Activated T-cell treated with anti-CD3 and anti-CD28 coated beads, Interleukin-2, amount 50 U/mL, for 72 hours (primary cell): ENCODE data around the gene SGMS1. TPM values are rescaled to one million over a fixed set of nuclear protein-coding genes. Genes with fewer than 3 reads are reported as not detected.
"Not testable (repeated sequence)": the region's sequence is repeated elsewhere in the genome, so short reads cannot be mapped to it uniquely, and the experiment has no call there.

Experiments
- ATAC-seq, 2 donors: fragments of 150-1000 bp; cut with Tn5 transposase; replicated peaks in 1 of 2; 2 replicates each; pipeline ENCODE4 v1.10.0; 2021; ENCODE audit warnings: moderate library complexity in 2 of 2, mild to moderate bottlenecking in 1 of 2
- DNase-seq, 2 donors: peaks; one replicate each; pipeline ENCODE4 v3.0.0; 2021 to 2022; ENCODE audit warnings: mixed read lengths in 1 of 2
- H3K27ac Mint-ChIP-seq: one replicate; pipeline ENCODE4 v1.8.0; 2022; ENCODE audit warnings: mild to moderate bottlenecking, moderate library complexity, mixed read lengths
- H3K27me3 Mint-ChIP-seq: one replicate; pipeline ENCODE4 v1.8.0; 2022; ENCODE audit warnings: low read depth, mixed read lengths
- H3K36me3 Mint-ChIP-seq, 2 donors: one replicate each; pipeline ENCODE4 v1.8.0; 2022; ENCODE audit warnings: mixed read lengths in 2 of 2, mild to moderate bottlenecking in 1 of 2; ENCODE audit not compliant: insufficient read depth in 2 of 2
- H3K4me1 Mint-ChIP-seq: one replicate; pipeline ENCODE4 v1.8.0; 2022; ENCODE audit warnings: low read depth, mixed read lengths
- H3K4me3 Mint-ChIP-seq, 2 donors: one replicate each; pipeline ENCODE4 v1.8.0; 2022; ENCODE audit warnings: mild to moderate bottlenecking in 2 of 2, mixed read lengths in 2 of 2, moderate library complexity in 2 of 2
- H3K9me3 Mint-ChIP-seq, 2 donors: one replicate each; pipeline ENCODE4 v1.8.0; 2022; ENCODE audit warnings: mixed read lengths in 2 of 2
- total RNA-seq, 2 donors: library from RNA; stranded (reverse); gene quantifications; one replicate each; pipeline ENCODE4 v1.2.3, GENCODE V29; 2022

Gene SGMS1
- total RNA-seq, 2 donors from 2014 or later, result 8.9 to 9.7 TPM

DNA sequence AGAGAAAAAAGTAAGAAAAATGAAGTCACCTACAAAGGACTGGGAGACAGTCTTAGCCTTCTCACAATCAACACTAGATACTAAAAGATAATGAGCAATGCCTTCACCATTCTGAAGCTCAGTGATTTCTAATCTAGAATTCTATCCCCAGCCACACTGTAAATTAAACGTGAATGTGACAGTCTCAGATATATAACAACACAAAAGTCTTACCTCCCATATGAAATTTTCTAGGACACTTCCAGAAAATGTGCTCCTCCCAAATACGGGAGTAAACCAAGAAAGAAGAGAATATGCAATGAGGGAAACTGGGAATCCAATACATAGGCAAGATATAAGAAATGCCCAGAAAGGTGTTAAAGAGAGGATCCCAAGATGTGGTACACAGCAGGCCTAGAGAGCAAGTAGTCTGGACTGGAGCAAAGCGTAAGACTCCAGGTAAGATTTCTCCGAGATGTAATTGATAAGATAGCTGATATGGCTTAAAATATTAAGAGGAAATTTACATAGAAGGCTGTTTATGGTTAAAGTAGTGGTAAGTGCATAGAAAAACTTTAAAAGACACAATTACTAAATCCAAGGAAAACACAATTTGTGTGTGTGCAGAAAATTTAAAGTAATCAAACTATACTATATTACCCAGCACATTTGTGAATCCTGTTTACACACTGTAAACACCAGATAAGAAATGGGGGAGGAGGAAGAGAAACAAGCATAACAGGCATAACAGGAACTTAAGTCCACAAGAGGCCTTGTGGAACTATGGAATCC is 44.1 kb downstream of the SGMS1 start:
- DNase-seq (no peak), ATAC-seq (no peak)
- Mint-ChIP-seq H3K27me3 (no peaks in the 10 kb centered on the region), H3K9me3 (no peaks in the 10 kb centered on the region), H3K27ac (no peak overlapping the region), H3K4me1 (peaks cover 45% of the 10 kb centered on the region), H3K4me3 (no peak overlapping the region), H3K36me3 (peaks cover 0 to 3% of the 10 kb centered on the region in 2 donors)

DNA sequence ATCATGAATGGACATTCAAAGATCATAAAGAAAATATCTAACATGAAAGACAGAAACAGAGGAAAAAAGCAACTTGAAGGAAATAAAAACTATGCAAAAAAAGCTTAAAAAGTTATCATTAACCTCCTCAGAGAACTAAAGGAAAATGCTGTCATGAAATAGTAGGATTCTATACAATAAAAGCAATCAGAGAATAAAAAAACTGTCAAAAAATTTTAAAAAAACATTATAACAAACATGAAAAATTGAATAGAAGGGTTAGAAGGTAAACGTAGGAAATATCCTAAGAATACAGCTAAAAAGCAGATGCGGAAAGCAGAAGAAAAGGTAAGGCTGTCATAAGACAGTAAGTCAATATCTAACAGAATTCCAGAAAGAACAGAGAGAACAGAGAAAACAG is 44.8 kb downstream of the SGMS1 start:
- no peaks in the 10 kb centered on the region for H3K36me3 Mint-ChIP-seq
- DNase-seq, result no peak
- H3K4me3 Mint-ChIP-seq, result no peak overlapping the region
- H3K27ac Mint-ChIP-seq, result no peak overlapping the region
- H3K4me1 Mint-ChIP-seq, result peaks cover 52% of the 10 kb centered on the region
- H3K27me3 Mint-ChIP-seq, result no peaks in the 10 kb centered on the region
- no peak for ATAC-seq
- peaks cover 0 to under 1% of the 10 kb centered on the region in 2 donors for H3K9me3 Mint-ChIP-seq

DNA sequence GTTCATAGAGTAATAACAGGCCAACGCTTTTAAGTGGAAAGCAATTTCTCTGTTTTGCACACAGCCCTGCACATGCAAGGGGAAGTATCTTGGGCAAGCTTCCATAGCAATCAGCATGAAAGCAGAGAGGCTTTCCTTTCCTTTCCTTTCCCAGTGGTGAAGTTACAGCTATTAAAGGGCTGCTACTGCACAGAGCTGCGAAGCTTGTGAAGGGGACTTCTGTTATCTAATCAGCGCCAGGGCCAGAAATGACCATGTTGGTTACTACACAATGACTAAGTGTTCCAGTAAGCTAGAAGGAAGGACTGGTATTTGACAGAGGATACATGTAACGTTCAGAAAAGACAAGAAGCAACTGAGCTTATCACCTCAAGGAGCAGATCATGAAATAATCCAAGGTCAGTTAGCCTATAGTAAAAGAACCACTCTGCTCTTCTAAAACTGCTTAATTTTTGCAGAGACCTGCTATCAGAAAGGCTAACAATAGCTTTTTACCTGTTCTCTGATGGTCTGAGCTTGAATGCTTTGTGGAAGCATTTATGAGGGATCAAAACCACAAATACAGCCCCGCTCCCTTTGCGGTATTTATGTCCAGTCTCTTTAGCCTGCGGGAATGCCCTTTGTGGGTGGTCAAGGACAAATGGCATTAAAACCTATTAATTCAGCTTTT is 45.9 kb downstream of the SGMS1 start:
- H3K9me3 Mint-ChIP-seq, result peaks cover 0 to 4% of the 10 kb centered on the region in 2 donors
- DNase-seq (peak in 1 of 2 donors; percentile 8), ATAC-seq (peak; percentile 58 to 81)
- peak overlapping the region in 1 of 2 donors; percentile 2 for H3K4me3 Mint-ChIP-seq
- H3K36me3 Mint-ChIP-seq, result no peaks in the 10 kb centered on the region
- H3K4me1 Mint-ChIP-seq, result peaks cover 56% of the 10 kb centered on the region
- H3K27ac Mint-ChIP-seq, result no peak overlapping the region
- no peaks in the 10 kb centered on the region for H3K27me3 Mint-ChIP-seq

DNA sequence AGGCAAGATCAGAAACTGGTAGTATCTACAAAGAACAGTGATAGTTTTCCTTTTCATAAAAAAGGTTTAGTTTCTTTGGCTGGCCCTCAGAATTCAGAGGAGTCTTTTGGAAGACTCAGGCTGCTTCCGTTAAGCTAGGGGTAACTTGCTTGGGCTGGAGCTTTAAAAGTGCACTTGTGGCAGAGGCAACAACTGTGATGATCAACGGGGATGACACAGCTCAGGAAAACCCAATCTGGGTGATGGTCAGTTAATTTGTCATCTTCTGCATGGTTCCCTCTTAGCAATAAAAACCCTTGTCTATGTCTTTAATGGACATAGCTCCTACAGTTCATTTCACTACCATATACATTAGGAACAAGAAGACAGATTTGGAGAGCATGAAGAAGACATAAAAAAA is 46.7 kb downstream of the SGMS1 start:
- Mint-ChIP-seq H3K9me3 (peaks cover 0 to 4% of the 10 kb centered on the region in 2 donors), H3K4me1 (peaks cover 56% of the 10 kb centered on the region)

DNA sequence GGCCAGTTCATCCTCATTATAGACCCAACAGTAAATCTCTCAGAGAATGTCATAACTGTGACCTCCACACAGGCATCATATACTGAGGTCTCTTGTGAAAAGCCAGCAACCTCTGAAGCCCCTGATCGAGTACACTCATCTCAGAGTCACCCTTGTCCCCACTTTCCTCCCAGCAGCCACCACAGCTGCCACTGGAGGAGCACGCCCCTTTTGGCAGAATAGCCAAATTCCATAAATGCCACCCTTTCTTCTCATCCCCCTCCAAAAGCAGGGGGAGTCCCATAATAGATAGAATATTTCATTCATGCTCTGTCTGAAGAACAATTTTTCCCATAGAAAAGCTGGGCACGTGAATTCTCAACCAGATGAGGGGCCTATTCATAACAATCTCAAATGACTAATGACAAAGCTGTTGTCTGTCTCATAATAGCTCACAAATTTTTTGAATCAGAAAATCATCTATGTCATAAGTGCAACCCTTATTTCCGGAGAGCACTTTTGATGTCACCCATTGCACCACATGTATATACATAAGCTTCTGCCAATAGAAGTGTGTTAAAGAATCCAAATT is 47.4 kb downstream of the SGMS1 start:
- Mint-ChIP-seq H3K4me3 (peak overlapping the region in 1 of 2 donors; percentile 36), H3K9me3 (peaks cover 0 to 4% of the 10 kb centered on the region in 2 donors), H3K4me1 (peaks cover 50% of the 10 kb centered on the region), H3K36me3 (no peaks in the 10 kb centered on the region), H3K27ac (peak overlapping the region; percentile 12), H3K27me3 (no peaks in the 10 kb centered on the region)
- DNase-seq (no peak), ATAC-seq (peak; percentile 49 to 76)

More for the DNA sequence above, 46.7 kb downstream of the SGMS1 start:
- Mint-ChIP-seq H3K27ac (no peak overlapping the region), H3K36me3 (no peaks in the 10 kb centered on the region), H3K27me3 (no peaks in the 10 kb centered on the region), H3K4me3 (peak overlapping the region in 1 of 2 donors; percentile 36)
- no peak for ATAC-seq
- DNase-seq, result no peak

DNA sequence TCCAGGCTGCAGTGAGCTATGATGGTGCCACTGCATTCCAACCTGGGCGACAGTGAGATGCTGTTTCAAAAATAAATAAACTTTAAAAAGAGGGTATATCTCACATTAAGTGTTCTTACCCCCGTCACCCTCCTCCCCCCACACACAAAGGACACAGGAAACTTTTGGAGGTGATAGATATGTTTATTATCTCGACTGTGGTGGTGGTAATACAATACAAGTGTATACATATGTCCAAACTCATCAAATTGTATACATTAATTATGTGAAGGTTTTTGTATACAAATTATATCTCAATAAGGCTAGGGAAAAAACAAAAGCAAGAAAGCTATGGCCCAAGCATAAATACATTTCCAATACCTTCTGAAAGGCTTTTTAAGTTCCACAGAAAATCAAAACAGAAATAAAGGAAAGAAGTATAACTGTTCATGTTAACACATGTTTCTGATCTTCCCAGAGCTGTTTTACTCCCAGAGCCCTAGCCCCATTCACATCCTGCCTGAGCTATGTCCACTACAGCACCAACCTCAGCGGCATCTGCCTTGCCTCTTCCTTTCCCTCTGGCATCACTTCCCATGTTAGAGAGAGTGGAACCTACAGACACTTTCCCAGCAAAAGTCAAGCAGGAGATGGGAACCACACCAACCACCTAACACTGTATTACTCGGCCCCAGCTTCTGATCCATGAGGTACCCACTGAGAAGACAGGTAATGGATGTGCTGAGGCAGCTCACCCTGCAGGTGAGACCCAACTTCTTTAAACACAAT is 48.1 kb downstream of the SGMS1 start:
- DNase-seq (no peak), ATAC-seq (no peak)
- H3K4me3 Mint-ChIP-seq, result peak overlapping the region in 1 of 2 donors; percentile 36
- H3K36me3 Mint-ChIP-seq, result no peaks in the 10 kb centered on the region
- H3K27ac Mint-ChIP-seq, result peak overlapping the region; percentile 12
- H3K27me3 Mint-ChIP-seq, result no peaks in the 10 kb centered on the region
- peaks cover 44% of the 10 kb centered on the region for H3K4me1 Mint-ChIP-seq
- peaks cover 0 to 4% of the 10 kb centered on the region in 2 donors for H3K9me3 Mint-ChIP-seq

DNA sequence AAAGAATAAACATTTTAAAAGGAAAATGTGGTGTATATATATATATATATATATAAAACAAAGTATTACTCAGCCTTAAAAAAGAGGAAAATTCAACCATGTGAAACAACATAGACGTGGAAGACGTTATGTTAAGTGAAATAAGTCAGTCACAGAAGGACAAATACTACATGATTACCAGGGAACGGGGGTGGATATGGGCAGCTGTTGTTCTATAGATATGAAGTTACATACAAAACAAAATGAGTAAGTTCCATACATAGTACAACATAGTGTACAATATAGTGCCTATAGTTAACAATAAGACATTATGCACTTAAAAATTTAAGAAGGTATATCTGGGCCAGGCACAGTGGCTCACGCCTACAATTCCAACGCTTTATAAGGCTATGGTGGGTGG is 48.8 kb downstream of the SGMS1 start:
- H3K27me3 Mint-ChIP-seq, result no peaks in the 10 kb centered on the region
- ATAC-seq (no peak), DNase-seq (no peak)
- H3K36me3 Mint-ChIP-seq, result no peaks in the 10 kb centered on the region
- no peak overlapping the region for H3K27ac Mint-ChIP-seq
- peaks cover 0 to 4% of the 10 kb centered on the region in 2 donors for H3K9me3 Mint-ChIP-seq
- H3K4me3 Mint-ChIP-seq, result no peak overlapping the region
- peaks cover 39% of the 10 kb centered on the region for H3K4me1 Mint-ChIP-seq

DNA sequence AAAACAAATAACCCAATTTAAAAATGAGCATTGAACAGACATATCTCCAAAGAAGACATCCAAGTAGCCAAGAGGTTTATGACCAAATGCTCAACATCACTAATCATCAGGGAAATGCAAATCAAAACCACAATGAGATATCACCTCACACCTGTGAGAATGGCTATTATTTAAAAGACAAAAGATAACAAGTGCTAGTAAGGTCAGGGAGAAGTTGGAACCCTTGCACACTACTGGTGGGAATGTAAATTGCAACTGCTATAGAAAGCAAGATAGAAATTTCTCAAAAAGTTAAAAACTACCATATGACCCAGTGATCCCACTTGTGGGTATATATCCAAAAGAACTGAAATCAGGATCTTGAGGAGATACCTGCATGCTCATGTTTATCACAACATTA is 49.5 kb downstream of the SGMS1 start:
- Mint-ChIP-seq H3K27ac (no peak overlapping the region), H3K4me1 (peaks cover 39% of the 10 kb centered on the region), H3K4me3 (no peak overlapping the region), H3K9me3 (peaks cover 0 to 4% of the 10 kb centered on the region in 2 donors), H3K27me3 (no peaks in the 10 kb centered on the region), H3K36me3 (no peaks in the 10 kb centered on the region)
- DNase-seq (no peak), ATAC-seq (no peak)

DNA sequence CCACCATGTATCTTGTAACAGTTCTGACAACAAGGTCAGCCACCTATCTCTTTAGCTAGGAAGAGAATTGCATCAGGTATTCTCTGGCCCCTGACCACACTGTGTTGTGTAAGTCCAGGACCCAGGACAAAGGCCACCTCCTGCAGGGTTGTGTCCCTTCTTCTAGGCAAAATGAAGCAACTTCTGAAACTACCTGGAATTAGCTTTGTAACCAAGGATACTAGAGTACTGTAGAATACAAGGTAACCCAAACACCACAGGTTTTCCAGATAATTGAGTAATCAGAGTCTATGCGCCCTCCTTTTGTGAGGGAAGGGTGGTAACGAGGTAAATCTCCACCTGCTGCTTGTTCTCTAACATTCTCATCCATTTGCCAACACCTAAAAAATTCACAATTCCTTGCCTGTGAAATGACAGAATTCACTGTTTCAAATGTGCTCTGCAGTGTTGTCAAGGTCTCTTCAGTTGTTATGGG is 51.7 kb downstream of the SGMS1 start:
- Mint-ChIP-seq H3K4me1 (peaks cover 24% of the 10 kb centered on the region), H3K9me3 (peaks cover 0 to 4% of the 10 kb centered on the region in 2 donors), H3K27ac (no peak overlapping the region), H3K36me3 (peaks cover 0 to 3% of the 10 kb centered on the region in 2 donors), H3K4me3 (no peak overlapping the region), H3K27me3 (no peaks in the 10 kb centered on the region)
- no peak for DNase-seq
- ATAC-seq, result no peak

DNA sequence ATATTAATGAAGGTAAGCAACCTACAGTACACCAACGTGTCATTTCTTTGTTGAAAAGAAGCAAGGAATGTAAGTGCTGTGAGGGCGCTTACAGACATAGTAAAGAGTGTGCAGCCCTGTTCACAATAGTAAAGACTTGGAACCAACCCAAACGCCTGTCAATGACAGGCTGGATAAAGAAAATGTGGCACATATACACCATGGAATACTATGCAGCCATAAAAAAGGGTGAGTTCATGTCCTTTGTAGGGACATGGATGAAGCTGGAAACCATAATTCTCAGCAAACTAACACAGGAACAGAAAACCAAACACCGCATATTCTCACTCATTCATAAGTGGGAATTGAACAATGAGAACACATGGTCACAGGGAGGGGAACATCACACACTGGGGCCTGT is 55.0 kb downstream of the SGMS1 start:
- not testable (repeated sequence) for H3K4me3 Mint-ChIP-seq, H3K4me1 Mint-ChIP-seq, H3K27ac Mint-ChIP-seq, H3K9me3 Mint-ChIP-seq, H3K27me3 Mint-ChIP-seq, H3K36me3 Mint-ChIP-seq, DNase-seq, ATAC-seq

DNA sequence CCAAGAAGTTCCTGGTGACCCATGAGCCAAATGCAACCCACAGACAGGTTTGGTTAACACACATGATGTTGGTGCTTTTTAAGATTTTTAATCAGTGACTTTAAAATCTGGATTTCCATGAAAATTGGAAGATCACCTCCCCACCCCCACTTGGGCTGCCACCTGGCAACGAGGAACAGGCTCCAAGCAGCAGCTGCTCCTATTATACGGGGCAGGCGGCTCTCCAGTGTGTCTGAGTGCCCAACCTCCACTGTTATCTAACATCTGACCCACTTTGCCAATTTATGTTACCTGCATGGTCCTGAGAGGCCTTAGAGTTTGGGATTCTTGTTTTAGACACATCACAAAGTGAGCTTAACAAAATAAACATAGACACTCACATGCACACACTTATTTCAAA is 56.4 kb downstream of the SGMS1 start:
- Mint-ChIP-seq H3K4me1 (no peaks in the 10 kb centered on the region), H3K27me3 (no peaks in the 10 kb centered on the region), H3K9me3 (no peaks in the 10 kb centered on the region), H3K36me3 (peaks cover 0 to 3% of the 10 kb centered on the region in 2 donors), H3K4me3 (no peak overlapping the region), H3K27ac (no peak overlapping the region)
- ATAC-seq (no peak), DNase-seq (no peak)

DNA sequence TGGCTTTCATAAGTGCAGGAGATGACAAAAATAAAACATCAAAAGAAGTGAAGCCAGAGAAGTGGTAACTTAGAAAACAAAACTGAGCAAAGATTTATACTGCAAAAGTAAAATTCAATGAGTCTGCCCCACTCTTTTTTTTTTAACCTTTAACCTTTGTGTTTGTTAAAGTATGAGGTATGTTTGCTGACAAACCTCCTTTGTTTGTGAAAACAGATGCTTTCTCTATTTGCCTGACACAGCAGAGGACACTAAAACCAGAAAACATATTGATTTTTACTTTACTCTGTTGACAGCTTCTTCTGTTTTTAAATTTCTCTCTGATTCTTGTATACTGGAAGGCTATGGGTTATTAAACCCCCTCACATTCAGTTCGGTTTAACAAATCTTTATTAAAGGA is 57.6 kb downstream of the SGMS1 start:
- Mint-ChIP-seq H3K27me3 (no peaks in the 10 kb centered on the region), H3K36me3 (peaks cover 0 to 3% of the 10 kb centered on the region in 2 donors), H3K4me1 (no peaks in the 10 kb centered on the region), H3K9me3 (no peaks in the 10 kb centered on the region), H3K4me3 (no peak overlapping the region), H3K27ac (no peak overlapping the region)
- no peak for ATAC-seq
- no peak for DNase-seq
